HG02840 (cell line): Measurements from ENCODE around the gene ZNG1E.
"Not testable (repeated sequence)": the region's sequence is repeated elsewhere in the genome, so short reads cannot be mapped to it uniquely, and the experiment has no call there.

Source experiments
- ATAC-seq: cut with Tn5 transposase; IDR thresholded peaks from one replicate; pipeline ENCODE4 v1.9.1; 2021; ENCODE audit warnings: mild to moderate bottlenecking, moderate library complexity, moderate number of reproducible peaks; ENCODE audit not compliant: unreplicated experiment, low FRiP score

ZNG1E gene

DNA sequence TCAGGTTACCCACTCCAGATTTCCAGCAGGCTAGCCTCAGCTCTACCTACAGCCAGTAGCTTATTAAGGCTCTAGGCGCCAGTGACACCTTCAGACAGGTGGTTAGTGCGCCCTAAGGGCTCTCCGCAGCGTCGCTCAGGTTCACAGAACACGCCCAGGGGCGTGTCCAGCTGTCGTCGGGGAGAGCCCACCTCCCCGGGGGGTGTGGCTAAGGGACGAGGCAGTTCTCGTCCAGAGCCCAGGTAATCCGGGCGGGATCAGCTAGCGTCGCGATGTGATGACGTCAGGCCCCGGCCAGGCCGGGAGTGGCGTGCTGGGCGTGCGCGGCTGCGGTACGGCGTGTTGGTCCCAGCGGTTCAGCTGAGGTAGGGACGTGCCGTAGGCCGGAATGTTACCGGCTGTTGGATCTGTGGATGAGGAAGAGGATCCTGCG lies at the start of gene ZNG1E:
Gene ZNG1E (plus strand): TSS at position 340 of the 433 bp plus-strand sequence. CDS start 49 bp downstream, at position 389.
- ATAC-seq: not testable (repeated sequence)

DNA sequence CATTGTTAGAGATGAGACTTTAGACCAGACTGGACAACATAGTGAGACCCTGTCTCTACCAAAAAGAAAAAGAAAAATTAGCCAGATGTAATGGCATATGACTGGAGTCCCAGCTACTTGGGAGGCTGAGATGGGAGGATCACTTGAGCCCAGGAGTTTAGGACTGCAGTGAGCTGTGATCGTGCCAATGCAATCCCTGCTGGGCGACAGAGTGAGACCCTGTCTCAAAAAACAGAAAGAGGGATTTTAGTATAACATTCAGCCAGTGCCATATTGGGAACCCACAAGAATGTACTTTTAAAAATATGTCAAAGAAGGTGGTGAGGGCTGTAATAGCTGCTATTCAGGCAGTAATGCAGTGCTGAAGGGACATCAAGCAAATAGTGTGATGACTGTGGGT lies 2.1 kb upstream of the ZNG1E start:
- ATAC-seq: not testable (repeated sequence)

DNA sequence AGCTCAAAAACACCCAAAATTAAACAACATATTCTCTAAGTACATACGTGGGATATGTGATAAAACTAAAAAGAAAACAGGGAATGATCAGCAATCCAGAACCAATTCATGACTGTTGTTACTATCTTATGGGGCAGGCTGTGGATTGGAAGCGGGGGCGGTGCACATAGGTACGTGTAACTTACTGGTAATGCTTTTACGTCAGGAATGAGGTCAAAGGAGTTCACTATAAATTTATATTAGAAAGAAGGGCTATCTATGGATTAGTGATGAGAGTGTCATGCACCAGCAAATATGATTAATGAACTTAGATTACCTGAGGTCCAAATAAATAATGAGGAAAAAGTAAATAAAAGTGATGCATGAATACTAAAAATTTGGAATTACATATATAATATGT lies 710 bp upstream of the ZNG1E start:
- not testable (repeated sequence) for ATAC-seq

DNA sequence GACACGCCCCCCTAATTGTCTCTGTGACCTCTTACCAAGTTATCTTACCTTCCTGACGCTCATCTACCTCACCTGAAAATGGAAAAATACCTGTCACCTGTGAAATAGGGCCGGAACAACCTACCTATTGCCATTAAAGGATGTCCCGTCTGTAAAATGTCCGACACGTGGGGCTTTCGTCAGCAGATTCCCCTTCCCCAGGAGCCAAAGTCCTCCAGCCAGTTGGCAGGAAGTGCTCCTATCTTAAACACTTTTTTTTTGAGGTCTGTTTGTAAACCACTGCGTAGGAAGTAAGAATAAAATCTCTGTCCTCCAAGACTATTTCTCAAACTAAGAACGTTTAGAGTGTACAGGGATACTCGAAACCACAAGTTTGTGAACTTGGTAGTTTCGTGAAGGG lies 661 bp downstream of the ZNG1E start:
- ATAC-seq: not testable (repeated sequence)

DNA sequence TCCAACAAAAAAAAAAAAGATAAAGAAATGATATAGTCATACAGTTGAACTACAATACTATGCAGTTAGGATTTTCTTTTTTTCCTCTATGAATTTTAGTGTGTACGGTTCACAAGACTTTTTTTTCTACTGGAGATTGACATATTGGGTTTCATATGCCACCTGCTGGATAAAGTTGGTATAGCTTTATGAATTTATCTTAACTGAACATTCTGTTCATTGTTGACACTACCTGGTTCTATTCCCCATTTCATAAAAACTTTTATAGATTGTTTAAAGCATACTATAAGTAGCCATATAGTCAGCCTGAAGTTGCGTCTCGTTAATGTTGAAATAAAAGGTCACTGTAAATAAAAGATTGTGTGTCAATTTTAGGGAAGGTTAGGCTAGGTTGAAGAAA lies 2.8 kb downstream of the ZNG1E start:
- not testable (repeated sequence) for ATAC-seq

DNA sequence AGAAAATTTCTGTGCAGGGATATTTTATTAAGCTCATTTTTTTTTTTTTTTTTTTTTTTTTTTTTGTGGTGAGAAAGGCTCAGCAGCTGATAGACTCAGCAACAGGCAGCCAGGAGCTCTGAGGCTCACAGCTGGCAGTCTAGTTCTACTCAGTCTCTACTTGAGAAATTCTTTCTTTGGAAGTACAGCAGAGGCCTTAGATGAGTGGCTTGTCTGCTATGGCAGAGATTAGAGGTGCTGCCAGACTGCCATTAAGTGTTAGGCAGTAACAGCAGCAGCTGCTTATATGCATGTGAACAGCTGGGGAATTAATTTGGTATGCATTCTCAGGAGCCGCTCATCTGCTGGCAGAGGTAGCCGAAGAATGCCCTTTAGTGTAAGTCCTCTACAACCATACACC lies 27.8 kb downstream of the ZNG1E start:
- not testable (repeated sequence) for ATAC-seq

DNA sequence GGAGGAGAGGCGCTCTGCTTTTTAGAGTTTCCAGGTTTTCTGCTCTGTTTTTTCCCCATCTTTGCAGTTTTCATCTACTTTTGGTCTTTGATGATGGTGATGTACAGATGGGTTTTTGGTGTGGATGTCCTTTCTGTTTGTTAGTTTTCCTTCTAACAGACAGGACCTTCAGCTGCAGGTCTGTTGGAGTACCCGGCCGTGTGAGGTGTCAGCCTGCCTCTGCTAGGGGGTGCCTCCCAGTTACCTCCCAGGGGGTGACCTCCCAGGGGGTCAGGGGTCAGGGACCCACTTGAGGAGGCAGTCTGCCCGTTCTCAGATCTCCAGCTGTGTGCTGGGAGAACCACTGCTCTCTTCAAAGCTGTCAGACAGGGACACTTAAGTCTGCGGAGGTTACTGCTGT lies 38.7 kb downstream of the ZNG1E start:
- not testable (repeated sequence) for ATAC-seq

DNA sequence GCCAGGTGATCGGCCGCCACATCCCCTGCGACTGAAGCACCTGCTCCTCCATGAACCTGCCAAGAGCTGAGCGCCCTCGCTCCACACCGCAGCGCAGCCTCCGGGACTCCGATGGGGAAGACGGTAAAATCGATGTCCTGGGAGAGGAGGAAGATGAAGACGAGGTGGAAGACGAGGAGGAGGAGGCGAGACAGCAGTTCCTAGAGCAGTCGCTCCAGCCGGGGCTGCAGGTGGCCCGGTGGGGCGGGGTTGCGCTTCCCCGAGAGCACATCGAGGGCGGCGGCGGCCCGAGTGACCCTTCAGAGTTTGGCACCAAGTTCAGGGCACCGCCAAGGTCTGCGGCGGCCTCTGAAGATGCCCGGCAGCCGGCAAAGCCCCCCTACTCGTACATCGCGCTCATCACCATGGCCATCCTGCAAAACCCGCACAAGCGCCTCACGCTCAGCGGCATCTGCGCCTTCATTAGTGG lies 61.4 kb downstream of the ZNG1E start, which contains the start of gene FOXD4L4:
Gene FOXD4L4 (plus strand): TSS at position 51 of the 469 bp plus-strand sequence. CDS start 0 bp downstream, at position 51.
- ATAC-seq: not testable (repeated sequence)

DNA sequence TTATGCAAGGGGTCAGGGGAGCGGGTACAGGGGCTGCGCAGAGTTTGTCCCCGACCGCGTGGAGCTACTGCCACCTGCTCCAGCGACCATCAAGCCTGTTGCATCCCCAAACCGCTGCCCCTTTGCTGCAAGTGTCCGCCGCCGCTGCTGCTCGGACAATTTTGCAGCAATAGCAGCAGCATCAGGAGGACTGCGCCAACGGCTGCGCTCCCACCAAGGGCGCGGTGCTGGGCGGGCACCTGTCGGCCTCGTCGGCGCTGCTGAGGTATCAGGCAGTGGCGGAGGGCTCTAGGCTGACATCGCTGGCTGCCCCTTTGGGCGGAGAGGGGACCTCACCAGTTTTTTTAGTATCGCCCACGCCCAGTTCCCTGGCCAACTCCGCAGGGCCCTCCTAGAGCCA lies 62.4 kb downstream of the ZNG1E start:
- not testable (repeated sequence) for ATAC-seq
